GM12873 (cell line): ENCODE results near the gene ZC3HAV1L.

Experiments
- TF ChIP-seq, protein P1 (sequence below): IDR thresholded peaks from 2 replicates; pipeline ENCODE4 v1.5.1; 2012; ENCODE audit warnings: low read depth, mild to moderate bottlenecking, moderate library complexity, low read length, control low read depth; ENCODE audit not compliant: insufficient read depth; ENCODE audit errors: missing control alignments

Gene ZC3HAV1L

DNA sequence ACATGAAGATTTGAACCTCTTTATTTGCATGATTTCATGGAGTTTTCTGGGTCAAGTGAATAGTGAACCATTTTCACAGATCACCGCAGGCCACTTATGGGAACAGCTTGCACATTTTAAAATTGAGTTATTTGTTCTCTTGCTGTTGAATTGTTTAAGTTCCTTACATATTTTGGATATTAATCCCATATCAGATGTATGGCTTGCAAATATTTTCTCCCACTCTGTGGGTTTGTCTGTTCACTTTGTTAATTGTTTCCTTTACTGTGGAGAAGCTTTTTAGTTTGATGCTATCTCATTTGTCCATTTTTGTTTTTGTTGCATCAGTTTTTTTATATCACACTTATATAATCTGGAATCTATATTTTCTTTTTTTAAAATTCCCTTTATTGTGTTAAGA lies 14.1 kb upstream of the ZC3HAV1L start:
- TF ChIP-seq, protein P1, sequence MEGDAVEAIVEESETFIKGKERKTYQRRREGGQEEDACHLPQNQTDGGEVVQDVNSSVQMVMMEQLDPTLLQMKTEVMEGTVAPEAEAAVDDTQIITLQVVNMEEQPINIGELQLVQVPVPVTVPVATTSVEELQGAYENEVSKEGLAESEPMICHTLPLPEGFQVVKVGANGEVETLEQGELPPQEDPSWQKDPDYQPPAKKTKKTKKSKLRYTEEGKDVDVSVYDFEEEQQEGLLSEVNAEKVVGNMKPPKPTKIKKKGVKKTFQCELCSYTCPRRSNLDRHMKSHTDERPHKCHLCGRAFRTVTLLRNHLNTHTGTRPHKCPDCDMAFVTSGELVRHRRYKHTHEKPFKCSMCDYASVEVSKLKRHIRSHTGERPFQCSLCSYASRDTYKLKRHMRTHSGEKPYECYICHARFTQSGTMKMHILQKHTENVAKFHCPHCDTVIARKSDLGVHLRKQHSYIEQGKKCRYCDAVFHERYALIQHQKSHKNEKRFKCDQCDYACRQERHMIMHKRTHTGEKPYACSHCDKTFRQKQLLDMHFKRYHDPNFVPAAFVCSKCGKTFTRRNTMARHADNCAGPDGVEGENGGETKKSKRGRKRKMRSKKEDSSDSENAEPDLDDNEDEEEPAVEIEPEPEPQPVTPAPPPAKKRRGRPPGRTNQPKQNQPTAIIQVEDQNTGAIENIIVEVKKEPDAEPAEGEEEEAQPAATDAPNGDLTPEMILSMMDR = no peak

DNA sequence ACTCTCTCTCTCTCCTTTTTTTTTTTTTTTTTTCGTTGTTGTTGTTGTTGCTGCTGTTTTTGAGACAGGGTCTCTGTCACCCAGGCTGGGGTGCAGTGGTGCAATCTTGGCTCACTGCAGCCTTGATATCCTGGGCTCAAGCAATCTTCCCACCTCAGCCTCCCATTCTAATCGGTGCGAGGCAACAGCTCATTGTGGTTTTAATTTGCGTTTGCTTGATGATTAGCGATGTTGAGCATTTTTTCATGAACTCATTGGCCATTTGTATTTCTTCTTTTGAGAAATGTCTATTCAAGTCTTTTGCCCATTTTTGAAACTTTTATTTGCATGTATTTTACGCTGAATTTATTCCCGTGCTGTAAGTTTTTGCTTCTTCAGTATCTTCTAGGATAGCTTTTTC lies 13.3 kb upstream of the ZC3HAV1L start:
- TF ChIP-seq, protein P1 = no peak

DNA sequence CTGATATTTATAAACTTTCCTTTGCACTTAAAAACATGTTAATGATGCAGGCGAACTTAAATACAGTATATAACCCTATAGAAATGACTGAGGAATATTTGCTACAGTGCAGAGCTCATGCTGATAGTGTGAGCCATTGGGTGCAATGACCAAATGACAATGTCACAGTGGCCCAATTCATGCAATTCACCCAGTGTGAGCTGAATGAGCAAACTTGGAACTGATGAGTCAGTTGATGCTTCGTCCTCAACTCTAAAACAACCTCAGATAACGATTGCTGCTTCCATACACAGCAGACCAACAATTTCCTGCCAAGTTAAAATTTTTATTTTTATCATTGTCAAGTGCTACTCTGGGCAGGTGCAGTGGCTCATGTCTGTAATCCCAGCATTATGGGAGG lies 12.1 kb upstream of the ZC3HAV1L start:
- TF ChIP-seq, protein P1 = no peak

DNA sequence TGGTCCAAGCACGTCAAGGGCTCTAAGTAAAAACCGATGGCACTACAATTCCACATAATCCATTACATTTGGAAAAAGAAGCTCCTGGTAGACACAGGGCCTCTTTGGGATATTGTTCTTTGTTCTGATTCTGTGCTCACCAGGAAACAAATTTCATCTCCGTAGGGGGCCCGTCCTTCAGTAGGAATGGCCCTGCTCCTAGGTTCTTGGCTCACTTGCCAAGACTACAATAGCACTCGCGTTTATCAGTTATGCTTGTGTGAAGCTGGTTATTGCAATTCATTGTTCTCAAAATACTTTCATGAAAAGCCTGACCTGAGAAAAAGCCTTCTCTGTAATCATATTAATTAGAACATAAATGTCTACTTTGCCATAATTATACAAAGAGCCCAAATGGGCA lies 10.3 kb upstream of the ZC3HAV1L start:
- TF ChIP-seq, protein P1 = no peak

DNA sequence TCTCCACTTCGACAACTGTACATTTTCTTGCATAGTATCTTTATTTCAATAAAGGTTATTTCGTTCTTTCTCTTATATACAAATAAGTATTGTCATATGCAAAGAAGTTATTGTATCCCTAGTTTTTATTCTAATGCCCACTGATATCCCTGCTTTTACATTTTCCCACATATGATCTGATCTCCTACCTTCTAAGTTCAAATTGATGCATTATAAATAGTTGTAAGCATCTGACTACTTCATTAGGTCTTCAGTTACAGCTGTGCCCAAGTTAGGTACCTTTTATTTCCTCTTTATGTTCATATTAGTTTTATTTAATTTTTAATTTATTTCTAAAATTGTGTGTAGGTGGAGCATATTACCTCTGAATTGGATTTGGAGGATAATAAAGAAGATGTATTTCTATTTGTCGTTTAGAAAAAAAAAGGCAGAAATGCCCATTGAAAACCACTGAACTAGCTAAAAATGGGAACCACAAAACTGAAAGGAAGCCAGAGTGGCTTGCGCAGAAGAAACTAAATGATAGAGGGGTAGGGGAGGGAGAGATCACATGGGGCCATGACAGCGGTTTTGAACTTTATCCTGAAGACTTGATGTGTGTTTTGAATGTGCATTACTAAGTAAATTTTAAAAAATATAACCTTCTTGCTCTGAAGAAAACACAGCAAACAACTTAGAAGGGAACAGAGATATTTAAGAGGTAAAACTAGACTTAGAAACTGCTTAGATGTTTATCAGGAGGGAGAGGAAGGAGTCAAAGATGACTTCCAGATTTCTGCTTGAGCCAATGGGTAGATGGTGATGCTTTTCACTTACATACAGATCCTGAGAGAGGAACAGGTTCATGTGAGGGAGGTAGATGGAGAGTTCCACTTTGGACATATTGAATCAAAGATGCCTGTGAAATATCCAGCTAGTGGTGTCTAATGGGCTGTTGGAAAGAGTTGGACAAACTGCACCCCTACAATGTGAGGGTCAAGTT lies 9.3 kb upstream of the ZC3HAV1L start:
- TF ChIP-seq, protein P1 = no peak

DNA sequence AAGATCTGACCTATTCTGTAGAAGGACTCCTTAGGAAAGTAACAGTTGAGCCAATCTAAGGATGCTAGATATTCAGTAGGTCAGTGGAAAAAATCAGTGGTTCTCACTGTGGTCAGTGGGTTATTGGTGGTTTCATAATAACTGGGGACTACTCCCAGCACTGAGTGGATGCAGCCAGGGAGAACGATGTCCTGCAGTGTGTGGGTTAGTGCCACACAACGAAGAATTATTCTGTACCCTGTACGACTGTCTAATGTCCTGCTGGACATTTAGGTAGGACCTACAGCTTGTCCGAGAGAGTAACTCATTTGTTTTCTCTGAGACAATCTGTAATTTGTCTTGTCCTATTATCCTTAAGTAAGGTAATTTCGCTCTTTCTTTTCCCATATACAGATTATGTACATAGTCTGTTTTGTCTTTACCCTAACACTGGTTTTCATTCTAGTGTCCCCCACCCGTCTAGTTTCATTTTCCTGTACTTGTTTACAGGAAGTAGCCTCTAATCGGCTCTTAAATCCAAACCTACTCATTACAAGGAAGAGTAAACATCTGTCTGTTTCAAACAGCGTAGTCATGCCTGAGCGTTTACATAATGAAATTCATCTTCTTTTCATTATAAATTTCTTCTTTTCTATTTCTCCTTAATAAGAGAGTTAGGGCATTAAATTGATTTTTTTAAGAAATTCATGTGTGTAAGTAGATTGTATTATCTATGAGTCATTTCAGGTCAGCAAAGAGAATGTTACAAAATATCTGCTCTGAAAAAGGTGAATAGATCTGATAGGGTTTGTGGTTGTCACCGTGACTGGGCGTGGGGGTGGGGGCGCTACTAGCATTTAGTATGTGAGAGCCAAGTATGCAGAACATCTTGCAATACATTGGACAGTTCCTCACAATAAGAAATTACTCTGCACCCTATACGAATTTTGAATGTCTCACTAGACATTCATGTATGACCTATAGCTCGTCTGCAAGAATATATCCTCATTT lies 8.3 kb upstream of the ZC3HAV1L start:
- TF ChIP-seq, protein P1 = no peak
